Fibroblast of lung (primary cell): ENCODE measurements around the gene ZEB2.

Experiments used
- CTCF ChIP-seq, 2 donors: IDR thresholded peaks in 1 of 2; conservative IDR thresholded peaks in 1 of 2; 1 replicate in 1 of 2; 2 replicates in 1 of 2; pipeline ENCODE4 v1.5.1; 2011 to 2012; ENCODE audit warnings: low read length in 2 of 2, control low read depth in 1 of 2, inconsistent platforms in 1 of 2, low read depth in 1 of 2, mild to moderate bottlenecking in 1 of 2
- EZH2 ChIP-seq: IDR thresholded peaks from 2 replicates; pipeline ENCODE4 v1.5.1; 2012; ENCODE audit warnings: low read length, control low read depth, mild to moderate bottlenecking; ENCODE audit errors: missing control alignments

- TF ChIP-seq CTCF (conservative IDR thresholded peaks at IDR 0.05 in 1 of 2, IDR thresholded peaks at IDR 0.05 in 1 of 2; ENCODE audit: low read depth in 1 of 2, low read length in 2 of 2) (no peak), EZH2 (no peak)
These were observed 147.4 kb downstream of the ZEB2 start for GRCh38 chr2:144372410-144373080.
